HEK293 (cell line): Measurements from ENCODE around the gene ZNRF1.
A peak's percentile ranks its signal among the peaks of the same experiment; 100 is the strongest.

ENCODE experiments used
- CTCF ChIA-PET: fragments of 350-600 bp; formaldehyde crosslinking; extraction: SDS; loops from one replicate; lab custom pipeline; 2021; ENCODE audit warnings: antibody characterized with exemption; lab: Yijun Ruan, JAX
- POLR2A ChIA-PET: fragments of 300-600 bp; formaldehyde crosslinking; extraction: SDS; loops from one replicate; lab custom pipeline; 2020; ENCODE audit warnings: antibody characterized with exemption, inconsistent platforms; lab: Yijun Ruan, JAX
- H3K27ac ChIP-seq: fragments of 200-500 bp; sonication (Bioruptor generic); 2 replicates; pipeline ENCODE4 v1.5.1; 2014; ENCODE audit warnings: low read depth, low read length, control low read depth, inconsistent platforms; ENCODE audit errors: extremely low read depth
- H3K36me3 ChIP-seq, 2 experiments: fragments of 200-500 bp in 1 of 2; sonication (Bioruptor generic) in 1 of 2; 1 replicate in 1 of 2; 2 replicates in 1 of 2; pipeline ENCODE4 v1.5.1; 2014 to 2017; ENCODE audit warnings: inconsistent platforms in 2 of 2, low read length in 2 of 2; ENCODE audit not compliant: control insufficient read depth in 2 of 2, insufficient read depth in 1 of 2
- H3K4me1 ChIP-seq: fragments of 200-500 bp; sonication (Bioruptor generic); 2 replicates; pipeline ENCODE4 v1.5.1; 2014; ENCODE audit warnings: mild to moderate bottlenecking, low read length, inconsistent platforms; ENCODE audit not compliant: control insufficient read depth, insufficient read depth
- H3K4me3 ChIP-seq: 2 replicates; pipeline ENCODE4 v1.5.1; 2011; ENCODE audit warnings: low read depth, mild to moderate bottlenecking, control low read depth, low read length, moderate library complexity
- H3K9me3 ChIP-seq: fragments of 200-500 bp; sonication (Bioruptor generic); 2 replicates; pipeline ENCODE4 v1.5.1; 2014; ENCODE audit warnings: low read depth, low read length, inconsistent platforms; ENCODE audit not compliant: control insufficient read depth, insufficient read depth
- GLIS2 ChIP-seq: fragments of 450-650 bp; formaldehyde crosslinking; IDR thresholded peaks from 2 replicates; pipeline ENCODE4 v1.5.1; 2016; ENCODE audit warnings: missing biosample characterization, missing genetic modification characterization
- PRDM10 ChIP-seq: fragments of 450-650 bp; formaldehyde crosslinking; IDR thresholded peaks from 2 replicates; pipeline ENCODE4 v1.5.1; 2016; ENCODE audit warnings: missing biosample characterization, missing genetic modification characterization
- ZBTB49 ChIP-seq: fragments of 450-650 bp; formaldehyde crosslinking; IDR thresholded peaks from 2 replicates; pipeline ENCODE4 v1.5.1; 2016; ENCODE audit warnings: missing biosample characterization, missing genetic modification characterization, low read depth
- ZNF184 ChIP-seq: fragments of 450-650 bp; IDR thresholded peaks from 2 replicates; pipeline ENCODE4 v1.5.1; 2018; ENCODE audit warnings: missing biosample characterization, mild to moderate bottlenecking, missing genetic modification characterization
- ZNF2 ChIP-seq: fragments of 450-650 bp; formaldehyde crosslinking; IDR thresholded peaks from 2 replicates; pipeline ENCODE4 v1.5.1; 2016; ENCODE audit warnings: missing biosample characterization, missing genetic modification characterization
- ZNF37A ChIP-seq: fragments of 450-650 bp; IDR thresholded peaks from 2 replicates; pipeline ENCODE4 v1.5.1; 2018; ENCODE audit warnings: missing biosample characterization, missing genetic modification characterization
- ZNF473 ChIP-seq: fragments of 450-650 bp; formaldehyde crosslinking; IDR thresholded peaks from 2 replicates; pipeline ENCODE4 v1.5.1; 2017; ENCODE audit warnings: missing biosample characterization, missing genetic modification characterization
- ZNF529 ChIP-seq: fragments of 450-650 bp; formaldehyde crosslinking; IDR thresholded peaks from 2 replicates; pipeline ENCODE4 v1.5.1; 2017; ENCODE audit warnings: missing genetic modification characterization, missing biosample characterization; ENCODE audit not compliant: insufficient replicate concordance
- ZNF624 ChIP-seq: fragments of 450-650 bp; formaldehyde crosslinking; IDR thresholded peaks from 2 replicates; pipeline ENCODE4 v1.5.1; 2017; ENCODE audit warnings: missing biosample characterization, missing genetic modification characterization
- ZNF639 ChIP-seq: fragments of 450-650 bp; formaldehyde crosslinking; IDR thresholded peaks from 2 replicates; pipeline ENCODE4 v1.5.1; 2016; ENCODE audit warnings: missing biosample characterization, missing genetic modification characterization
- ZNF664 ChIP-seq: fragments of 450-650 bp; formaldehyde crosslinking; IDR thresholded peaks from 2 replicates; pipeline ENCODE4 v1.5.1; 2016; ENCODE audit warnings: missing biosample characterization, missing genetic modification characterization
- ZNF670 ChIP-seq: fragments of 450-650 bp; formaldehyde crosslinking; IDR thresholded peaks from 2 replicates; pipeline ENCODE4 v1.5.1; 2016; ENCODE audit warnings: missing biosample characterization, missing genetic modification characterization, low read depth
- ZNF843 ChIP-seq: fragments of 450-650 bp; formaldehyde crosslinking; IDR thresholded peaks from 2 replicates; pipeline ENCODE4 v1.5.1; 2016; ENCODE audit warnings: missing biosample characterization, missing genetic modification characterization

The ZNRF1 gene

GRCh38 chr16:75026892-75027391 lies 28.1 kb downstream of the ZNRF1 start:
- Histone ChIP-seq H3K27ac (no peak overlapping the region), H3K36me3 (no peaks in the 10 kb centered on the region; a peak in 1 of 3 replicates)
- POLR2A ChIA-PET = no interaction called here

GRCh38 chr16:75027520-75028300 lies 28.9 kb downstream of the ZNRF1 start:
- no peak for TF ChIP-seq ZNF529 (tag by site-specific recombination)
- TF ChIP-seq PRDM10 (tag by site-specific recombination) = peak; percentile 36; the same call in 1 of the 2 replicates
- TF ChIP-seq, all 188 proteins: peak for 1
- no peak overlapping the region for H3K4me3 ChIP-seq
- 0 out of 2 replicates have a peak, but pooled peaks cover 4% of the 10 kb centered on the region for H3K4me1 ChIP-seq
- H3K9me3 ChIP-seq = no peaks in the 10 kb centered on the region
- no peaks in the 10 kb centered on the region; a peak in 1 of 3 replicates for H3K36me3 ChIP-seq
- POLR2A ChIA-PET = no interaction called here
- H3K27ac ChIP-seq = no peak overlapping the region
- CTCF ChIA-PET = interaction anchor here (0.7 kb wide), 1 partner anchor 17 kb away, joined by 4 read pairs; no protein-coding TSS in a partner anchor

More at GRCh38 chr16:75026892-75027391, 28.1 kb downstream of the ZNRF1 start:
- Histone ChIP-seq H3K9me3 (no peaks in the 10 kb centered on the region), H3K4me1 (0 out of 2 replicates have a peak, but pooled peaks cover 4% of the 10 kb centered on the region), H3K4me3 (no peak overlapping the region)
- TF ChIP-seq ZNF37A (tag by site-specific recombination) = no peak
- TF ChIP-seq ZNF843 (tag by site-specific recombination) = no peak
- no peak for TF ChIP-seq ZNF639 (tag by site-specific recombination)
- TF ChIP-seq ZNF664 (tag by site-specific recombination) = no peak
- no peak for TF ChIP-seq ZNF184
- TF ChIP-seq ZNF624 = no peak
- TF ChIP-seq GLIS2 (tag by site-specific recombination) = no peak
- no peak for TF ChIP-seq ZNF2 (tag by site-specific recombination)
- no peak for TF ChIP-seq ZBTB49
- TF ChIP-seq ZNF473 = no peak
- TF ChIP-seq ZNF670 (tag by site-specific recombination) = no peak
- CTCF ChIA-PET = interaction anchor here (0.7 kb wide), 2 partner anchors 18 to 28 kb away, joined by 4 read pairs; partner anchors contain the start of gene ZNRF1
